Mesenchymal stem cell (in vitro differentiated cells and primary cell): ENCODE measurements around the gene CAND1.
A peak's percentile ranks its signal among the peaks of the same experiment; 100 is the strongest.

Source experiments
- DNase-seq: peaks from one replicate; pipeline ENCODE4 v3.0.0-alpha.2; 2013
- H2AFZ ChIP-seq: one replicate; pipeline ENCODE4 v1.6.1; 2013; ENCODE audit warnings: low read depth, mild to moderate bottlenecking, control low read depth, inconsistent platforms, low read length, moderate library complexity
- H2AK5ac ChIP-seq: 2 replicates; pipeline ENCODE4 v1.6.1; 2013; ENCODE audit warnings: low read length, moderate library complexity, mild to moderate bottlenecking, inconsistent platforms; ENCODE audit not compliant: severe bottlenecking
- H2BK120ac ChIP-seq: one replicate; pipeline ENCODE4 v1.6.1; 2013; ENCODE audit warnings: low read depth, mild to moderate bottlenecking, inconsistent platforms, low read length, moderate library complexity
- H2BK12ac ChIP-seq, 2 experiments: one replicate each; pipeline ENCODE4 v1.6.1; 2013; ENCODE audit warnings: inconsistent platforms in 2 of 2, low read length in 2 of 2, mild to moderate bottlenecking in 2 of 2, moderate library complexity in 2 of 2, control low read depth in 1 of 2
- H2BK15ac ChIP-seq: one replicate; pipeline ENCODE4 v1.6.1; 2013; ENCODE audit warnings: mild to moderate bottlenecking, low read depth, inconsistent platforms; ENCODE audit not compliant: poor library complexity, severe bottlenecking
- H2BK5ac ChIP-seq: 2 replicates; pipeline ENCODE4 v1.6.1; 2013; ENCODE audit warnings: low read depth, mild to moderate bottlenecking, low read length, control low read depth, inconsistent platforms; ENCODE audit not compliant: poor library complexity, severe bottlenecking
- H3K14ac ChIP-seq, 2 experiments: one replicate each; pipeline ENCODE4 v1.6.1; 2013; ENCODE audit warnings: inconsistent platforms in 2 of 2, low read length in 2 of 2, control low read depth in 1 of 2, mild to moderate bottlenecking in 1 of 2, moderate library complexity in 1 of 2
- H3K18ac ChIP-seq, 2 experiments: one replicate each; pipeline ENCODE4 v1.6.1; 2013; ENCODE audit warnings: inconsistent platforms in 2 of 2, low read length in 2 of 2, control low read depth in 1 of 2, low read depth in 1 of 2, mild to moderate bottlenecking in 1 of 2
- H3K23ac ChIP-seq, 2 experiments: one replicate each; pipeline ENCODE4 v1.6.1; 2013; ENCODE audit warnings: inconsistent platforms in 2 of 2, low read length in 2 of 2, mild to moderate bottlenecking in 2 of 2, moderate library complexity in 2 of 2, control low read depth in 1 of 2
- H3K27ac ChIP-seq: 2 replicates; pipeline ENCODE4 v1.5.1; 2013; ENCODE audit warnings: mild to moderate bottlenecking, moderate library complexity, low read length, control low read depth, inconsistent platforms; ENCODE audit not compliant: poor library complexity, severe bottlenecking
- H3K27me3 ChIP-seq, 2 experiments: 2 replicates each; pipeline versions ENCODE4 v1.6.1 to v1.7.0; 2013; ENCODE audit warnings: low read length in 2 of 2, mild to moderate bottlenecking in 2 of 2, moderate library complexity in 2 of 2, control low read depth in 1 of 2, inconsistent platforms in 1 of 2; ENCODE audit not compliant: control insufficient read depth in 1 of 2, insufficient read depth in 1 of 2
- H3K36me3 ChIP-seq, 2 experiments: 2 replicates each; pipeline versions ENCODE4 v1.6.1 to v1.7.0; 2013; ENCODE audit warnings: low read length in 2 of 2, control low read depth in 1 of 2, inconsistent platforms in 1 of 2, low read depth in 1 of 2, mild to moderate bottlenecking in 1 of 2; ENCODE audit not compliant: insufficient read depth in 2 of 2, control insufficient read depth in 1 of 2
- H3K4ac ChIP-seq, 2 experiments: one replicate each; pipeline ENCODE4 v1.6.1; 2013; ENCODE audit warnings: inconsistent platforms in 2 of 2, low read length in 2 of 2, mild to moderate bottlenecking in 2 of 2, moderate library complexity in 2 of 2, control low read depth in 1 of 2, low read depth in 1 of 2
- H3K4me1 ChIP-seq: 2 replicates; pipeline ENCODE4 v1.6.1; 2013; ENCODE audit warnings: low read depth, low read length, control low read depth; ENCODE audit not compliant: control insufficient read depth, insufficient read depth
- H3K4me2 ChIP-seq: 2 replicates; pipeline ENCODE4 v1.6.1; 2013; ENCODE audit warnings: low read length, mild to moderate bottlenecking, inconsistent platforms; ENCODE audit not compliant: poor library complexity, severe bottlenecking
- H3K4me3 ChIP-seq, 2 experiments: 2 replicates each; pipeline versions ENCODE4 v1.5.1 to v1.7.0; 2013; ENCODE audit warnings: low read length in 2 of 2, mild to moderate bottlenecking in 2 of 2, control low read depth in 1 of 2, low read depth in 1 of 2; ENCODE audit not compliant: insufficient read depth in 1 of 2
- H3K79me1 ChIP-seq: replicated peaks from 2 replicates; pipeline ENCODE4 v1.6.1; 2013; ENCODE audit warnings: mild to moderate bottlenecking, control low read depth, low read length, inconsistent platforms; ENCODE audit not compliant: poor library complexity, severe bottlenecking
- H3K9ac ChIP-seq: 2 replicates; pipeline ENCODE4 v1.7.0; 2013; ENCODE audit warnings: mild to moderate bottlenecking, low read length, moderate library complexity
- H3K9me3 ChIP-seq: 2 replicates; pipeline ENCODE4 v1.7.0; 2013; ENCODE audit warnings: mild to moderate bottlenecking, low read length; ENCODE audit not compliant: control insufficient read depth
- H4K8ac ChIP-seq: one replicate; pipeline ENCODE4 v1.6.1; 2013; ENCODE audit warnings: inconsistent platforms, mild to moderate bottlenecking, low read length, moderate library complexity
- H4K91ac ChIP-seq: one replicate; pipeline ENCODE4 v1.6.1; 2013; ENCODE audit warnings: mild to moderate bottlenecking, low read length, inconsistent platforms
- WGBS: methylation state at CpG from one replicate; pipeline ENCODE4 v1.1.7; 2013; ENCODE audit warnings: mixed read lengths; 5-methylcytosine and 5-hydroxymethylcytosine counted together

Gene CAND1

DNA sequence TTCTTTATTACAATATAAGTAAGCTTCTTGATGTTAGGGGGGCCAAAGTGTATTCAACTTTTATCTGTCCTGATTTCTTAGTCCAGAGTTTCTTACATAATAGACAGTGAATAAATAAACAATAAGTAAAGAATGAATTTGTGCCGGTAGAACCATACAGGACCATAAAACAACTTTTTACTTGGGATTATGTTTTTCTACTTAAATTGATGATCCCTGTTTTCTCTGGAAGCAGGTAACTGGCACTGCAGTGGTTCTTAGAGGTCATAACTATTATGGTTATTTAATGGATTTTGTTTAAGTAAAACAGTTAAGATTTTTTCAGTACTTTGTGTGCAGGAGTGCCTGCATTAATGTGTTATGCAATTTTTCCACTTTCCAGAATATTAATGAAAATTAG lies 10.5 kb downstream of the CAND1 start:
- peaks cover 2% of the 10 kb centered on the region for H3K4me1 ChIP-seq
- H3K36me3 ChIP-seq, result peaks cover 5 to 38% of the 10 kb centered on the region in 2 experiments
- H2AFZ ChIP-seq, result no peak overlapping the region
- no peak overlapping the region for H3K23ac ChIP-seq
- no peak overlapping the region for H2BK12ac ChIP-seq
- H3K79me1 ChIP-seq, result peaks cover 3% of the 10 kb centered on the region
- no peak overlapping the region for H2BK15ac ChIP-seq
- H3K9me3 ChIP-seq, result no peaks in the 10 kb centered on the region
- H2BK5ac ChIP-seq, result no peak overlapping the region
- no peak overlapping the region for H3K4ac ChIP-seq
- H3K27me3 ChIP-seq, result no peaks in the 10 kb centered on the region
- H3K18ac ChIP-seq, result no peak overlapping the region
- no peak overlapping the region for H2BK120ac ChIP-seq
- H3K4me2 ChIP-seq, result no peak overlapping the region
- DNase-seq, result no peak
- no peak overlapping the region for H4K8ac ChIP-seq
- no peak overlapping the region for H4K91ac ChIP-seq
- H3K27ac ChIP-seq, result no peak overlapping the region
- H2AK5ac ChIP-seq, result no peak overlapping the region
- no peak overlapping the region for H3K4me3 ChIP-seq
- WGBS, result no CpG with 5 or more reads among the region's 1 CpG
- H3K9ac ChIP-seq, result peak overlapping the region; percentile 8
- H3K14ac ChIP-seq, result no peak overlapping the region

DNA sequence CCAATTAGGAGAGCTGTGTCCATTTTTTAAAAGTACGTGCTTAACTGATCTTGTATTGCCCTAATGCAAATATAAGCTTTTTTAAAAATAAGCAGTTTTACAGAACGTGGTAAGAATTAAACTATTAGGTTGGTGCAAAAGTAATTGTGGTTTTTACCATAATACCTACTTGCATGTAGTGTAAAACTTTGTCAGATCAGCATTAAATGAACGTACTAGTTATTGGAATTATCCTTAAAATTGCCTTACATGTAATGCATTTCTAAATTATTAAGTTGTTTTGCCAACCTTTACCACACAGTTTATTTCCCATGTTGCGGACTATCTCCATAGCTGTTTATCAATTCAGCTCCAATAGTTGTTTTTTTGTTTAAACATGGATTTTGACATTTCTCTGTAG lies 10.9 kb downstream of the CAND1 start:
- no peak overlapping the region for H2AFZ ChIP-seq
- H3K14ac ChIP-seq, result no peak overlapping the region
- H3K4me3 ChIP-seq, result no peak overlapping the region
- no peak overlapping the region for H2BK15ac ChIP-seq
- no peak overlapping the region for H2AK5ac ChIP-seq
- no peak overlapping the region for H3K27ac ChIP-seq
- no peak overlapping the region for H4K91ac ChIP-seq
- 100% methylated on average over 1 of the region's 4 CpGs for WGBS
- H3K18ac ChIP-seq, result no peak overlapping the region
- H3K79me1 ChIP-seq, result peaks cover 3% of the 10 kb centered on the region
- no peak overlapping the region for H3K23ac ChIP-seq
- H2BK120ac ChIP-seq, result no peak overlapping the region
- no peaks in the 10 kb centered on the region for H3K9me3 ChIP-seq
- no peak overlapping the region for H3K4me2 ChIP-seq
- no peak overlapping the region for H3K4ac ChIP-seq
- no peak overlapping the region for H2BK12ac ChIP-seq
- H3K9ac ChIP-seq, result no peak overlapping the region
- H3K36me3 ChIP-seq, result peaks cover 6 to 40% of the 10 kb centered on the region in 2 experiments
- H2BK5ac ChIP-seq, result no peak overlapping the region
- no peaks in the 10 kb centered on the region for H3K27me3 ChIP-seq
- no peak for DNase-seq
- H4K8ac ChIP-seq, result no peak overlapping the region
- peaks cover 2% of the 10 kb centered on the region for H3K4me1 ChIP-seq

DNA sequence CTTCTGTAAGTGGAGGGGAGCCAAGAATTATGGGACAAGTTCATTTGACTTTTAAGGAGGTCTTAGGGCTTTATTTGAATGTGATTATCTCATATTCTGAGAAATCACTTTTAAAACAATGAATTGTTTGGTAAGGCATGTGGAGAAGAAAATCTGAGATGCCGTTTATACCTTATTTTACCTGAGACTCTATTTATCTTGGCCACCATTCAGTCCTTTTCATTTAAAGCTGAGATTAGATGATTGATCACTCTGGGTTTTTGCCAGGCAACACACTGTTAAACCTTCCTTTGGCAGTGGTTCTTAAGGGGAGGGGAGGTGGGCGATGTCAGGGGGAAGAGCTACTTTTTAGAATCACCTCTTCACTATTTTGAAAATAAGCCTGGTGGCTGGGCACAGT lies 11.4 kb downstream of the CAND1 start:
- Histone ChIP-seq H2BK12ac (no peak overlapping the region), H4K8ac (no peak overlapping the region), H3K9me3 (no peaks in the 10 kb centered on the region), H3K4me1 (no peaks in the 10 kb centered on the region), H2AFZ (no peak overlapping the region), H3K14ac (no peak overlapping the region), H2BK5ac (no peak overlapping the region), H3K27me3 (no peaks in the 10 kb centered on the region), H3K18ac (no peak overlapping the region), H3K23ac (no peak overlapping the region), H3K4ac (no peak overlapping the region), H2BK120ac (no peak overlapping the region), H3K36me3 (peaks cover 6 to 41% of the 10 kb centered on the region in 2 experiments), H2AK5ac (no peak overlapping the region), H3K4me3 (no peak overlapping the region), H3K9ac (no peak overlapping the region), H2BK15ac (no peak overlapping the region), H4K91ac (no peak overlapping the region), H3K4me2 (no peak overlapping the region), H3K27ac (no peak overlapping the region), H3K79me1 (peaks cover 3% of the 10 kb centered on the region)
- WGBS, result no CpG with 5 or more reads among the region's 2 CpGs
- DNase-seq, result no peak

GRCh38 chr12:67284561-67284960 lies 15.4 kb downstream of the CAND1 start:
- Histone ChIP-seq H3K27me3 (no peaks in the 10 kb centered on the region), H3K79me1 (peaks cover 3% of the 10 kb centered on the region), H2BK12ac (no peak overlapping the region), H3K4me2 (no peak overlapping the region), H3K27ac (no peak overlapping the region), H3K4me3 (no peak overlapping the region), H2BK5ac (no peak overlapping the region), H3K18ac (no peak overlapping the region), H3K23ac (no peak overlapping the region), H4K91ac (no peak overlapping the region), H3K4ac (no peak overlapping the region), H3K9ac (no peak overlapping the region), H3K36me3 (peaks cover 8 to 44% of the 10 kb centered on the region in 2 experiments), H2BK15ac (no peak overlapping the region), H2AFZ (no peak overlapping the region), H3K9me3 (no peaks in the 10 kb centered on the region), H2BK120ac (no peak overlapping the region), H2AK5ac (no peak overlapping the region), H3K4me1 (peaks cover 3% of the 10 kb centered on the region), H3K14ac (no peak overlapping the region), H4K8ac (no peak overlapping the region)
- WGBS, result no CpG with 5 or more reads among the region's 2 CpGs
- DNase-seq, result no peak
